HepG2 (cell line): ENCODE data around the gene ADD2. TPM values are rescaled to one million over a fixed set of nuclear protein-coding genes. Genes with fewer than 3 reads are reported as not detected.

Source experiments
- ATAC-seq: fragments of 200-7000 bp; cut with Tn5 transposase; 3 replicates; pipeline ENCODE4 v1.9.1; 2020; ENCODE audit warnings: mild to moderate bottlenecking, moderate library complexity
- BruUV-seq: library from RNA; stranded (reverse); fragments of 400-500 nt; replicated peaks from 2 replicates; lab custom pipeline; 2021; lab: Mats Ljungman, UMichigan
- CTCF ChIA-PET: fragments of 300-600 bp; formaldehyde crosslinking; extraction: SDS; loops from one replicate; lab custom pipeline; 2021; ENCODE audit warnings: low total read pairs, inconsistent platforms, low intra/inter-chr PET ratio; lab: Yijun Ruan, JAX
- POLR2A ChIA-PET: fragments of 350-600 bp; sonication (Branson Sonifier 250); formaldehyde crosslinking; loops from one replicate; lab custom pipeline; 2020; ENCODE audit warnings: antibody characterized with exemption, inconsistent platforms; lab: Yijun Ruan, JAX
- DNase-seq: peaks from one replicate; pipeline ENCODE4 v3.0.0-alpha.2; 2015; ENCODE audit warnings: low spot score
- FAIRE-seq: peaks from 3 replicates; lab custom pipeline; 2011; peaks lifted over from hg19 to GRCh38; lab: Jason Lieb, UNC
- H2AFZ ChIP-seq: one replicate; pipeline ENCODE4 v1.6.1; 2011; ENCODE audit warnings: low read length, inconsistent platforms
- H3K27ac ChIP-seq: fragments of 300-600 bp; 3 replicates; pipeline ENCODE4 v1.8.0; 2011; ENCODE audit warnings: mixed run types, mild to moderate bottlenecking, mixed read lengths, low read length, inconsistent platforms; ENCODE audit not compliant: insufficient read depth; ENCODE audit errors: extremely low read length
- H3K27me3 ChIP-seq, 2 experiments: fragments of 200-600 bp in 1 of 2; 2 replicates in 1 of 2; 3 replicates in 1 of 2; pipeline versions ENCODE4 v1.6.0 to v1.8.0; 2011; ENCODE audit warnings: low read length in 2 of 2, mild to moderate bottlenecking in 2 of 2, moderate library complexity in 2 of 2, inconsistent platforms in 1 of 2; ENCODE audit not compliant: insufficient read depth in 2 of 2, control insufficient read depth in 1 of 2
- H3K36me3 ChIP-seq, 2 experiments: fragments of 200-600 bp in 1 of 2; replicated peaks in 1 of 2; 2 replicates in 1 of 2; 3 replicates in 1 of 2; pipeline versions ENCODE4 v1.5.1 to v1.8.0; 2011; ENCODE audit warnings: low read length in 2 of 2, inconsistent platforms in 1 of 2; ENCODE audit not compliant: insufficient read depth in 2 of 2, control insufficient read depth in 1 of 2
- H3K4me1 ChIP-seq: 2 replicates; pipeline ENCODE4 v1.5.1; 2012; ENCODE audit warnings: low read length, inconsistent platforms; ENCODE audit not compliant: insufficient read depth
- H3K4me2 ChIP-seq: 2 replicates; pipeline ENCODE4 v1.6.0; 2011; ENCODE audit warnings: low read depth, low read length, inconsistent platforms
- H3K4me3 ChIP-seq, 3 experiments: fragments of 200-600 bp in 1 of 3; sonication (generic), shearing (Covaris generic) in 1 of 3; replicated peaks in 1 of 3; 2 replicates each; pipeline ENCODE4 v1.5.1; 2011 to 2016; ENCODE audit warnings: low read length in 3 of 3, inconsistent platforms in 2 of 3, low read depth in 2 of 3, mild to moderate bottlenecking in 2 of 3, control low read depth in 1 of 3, mixed read lengths in 1 of 3; ENCODE audit not compliant: insufficient read depth in 1 of 3
- H3K79me2 ChIP-seq: one replicate; pipeline ENCODE4 v1.6.1; 2011; ENCODE audit warnings: low read length, inconsistent platforms; ENCODE audit not compliant: insufficient read depth
- H3K9ac ChIP-seq: 2 replicates; pipeline ENCODE4 v1.6.0; 2011; ENCODE audit warnings: mild to moderate bottlenecking, low read depth, low read length, inconsistent platforms; ENCODE audit not compliant: insufficient read depth
- H3K9me3 ChIP-seq: 2 replicates; pipeline ENCODE4 v1.5.1; 2012; ENCODE audit warnings: mild to moderate bottlenecking, low read length
- H4K20me1 ChIP-seq: 2 replicates; pipeline ENCODE4 v1.6.0; 2011; ENCODE audit warnings: inconsistent platforms, mild to moderate bottlenecking, low read length, moderate library complexity; ENCODE audit not compliant: insufficient read depth
- ATF6 ChIP-seq: sonication (generic); formaldehyde crosslinking; conservative IDR thresholded peaks from 2 replicates; pipeline ENCODE4 v1.4.0; 2020; ENCODE audit warnings: missing genetic modification reagents
- CEBPB ChIP-seq: IDR thresholded peaks from 2 replicates; pipeline ENCODE4 v1.6.1; 2011; ENCODE audit warnings: low read depth, low read length, improper control_type of control experiment, borderline replicate concordance
- DNMT1 ChIP-seq: sonication (generic); formaldehyde crosslinking; IDR thresholded peaks from 2 replicates; pipeline ENCODE4 v1.5.1; 2020; ENCODE audit warnings: mild to moderate bottlenecking, missing genetic modification reagents
- FOXP4 ChIP-seq: sonication (generic); formaldehyde crosslinking; IDR thresholded peaks from 2 replicates; pipeline ENCODE4 v1.4.0; 2020; ENCODE audit warnings: missing genetic modification reagents
- MTF1 ChIP-seq: sonication (generic); formaldehyde crosslinking; IDR thresholded peaks from 2 replicates; pipeline ENCODE4 v1.5.0; 2020; ENCODE audit warnings: missing genetic modification reagents
- U2AF2 ChIP-seq: fragments of 200-400 bp; formaldehyde crosslinking; IDR thresholded peaks from 2 replicates; pipeline ENCODE4 v1.6.1; 2017; ENCODE audit warnings: low read depth, mild to moderate bottlenecking, low read length
- ZNF335 ChIP-seq: sonication (generic); formaldehyde crosslinking; IDR thresholded peaks from 2 replicates; pipeline ENCODE4 v1.4.0; 2020; ENCODE audit warnings: missing genetic modification reagents
- WGBS: methylation state at CpG from one replicate; pipeline ENCODE4 v1.1.6; 2017; ENCODE audit warnings: low lambda C conversion rate; 5-methylcytosine and 5-hydroxymethylcytosine counted together
- in situ Hi-C: cut with HindIII; loops from 2 replicates; pipeline ENCODE4 v1.10.0; 2017; ENCODE audit warnings: low pct_unique_long_range_greater_than_20kb; ENCODE audit not compliant: extremely low pct_ligation_motif_present
- intact Hi-C: fragments of 100-400 bp; cut with micrococcal nuclease; formaldehyde crosslinking; loops from one replicate; pipeline ENCODE4 v1.10.0; 2022; ENCODE audit not compliant: unreplicated experiment
- polyA plus RNA-seq, 8 experiments: library from polyadenylated mRNA; depleted of rRNA in 3 of 8; stranded (reverse) in 7 of 8; unstranded in 1 of 8; fragments of >200 nt; fragmentation: Illumina TruSeq in 4 of 8; extraction: Trizol in 4 of 8; gene quantifications; 2 replicates each; pipeline versions ENCODE4 v1.2.1 to v1.2.3, GENCODE V29; 2011 to 2016; ENCODE audit warnings: low read depth in 4 of 8, missing spikeins in 1 of 8, mixed read lengths in 1 of 8; ENCODE audit not compliant: insufficient read depth in 1 of 8
- total RNA-seq, 5 experiments: library from RNA; depleted of rRNA; stranded (reverse); fragments of >200 nt; fragmentation: Illumina TruSeq; extraction: Trizol; gene quantifications; 2 replicates each; pipeline ENCODE4 v1.2.3, GENCODE V29; 2016; ENCODE audit warnings: low read depth in 1 of 5

The ADD2 gene
- total and polyA plus RNA-seq, 2 of the 13 experiments (the other 11 are each of a cell fraction or from before 2014, with no cell fraction given) = 0.05 to 0.13 TPM

GRCh38 chr2:70730730-70731129 is 37.3 kb downstream of the ADD2 start:
- CTCF ChIA-PET = no interaction called here
- no peaks in the 10 kb centered on the region for H3K9me3 ChIP-seq
- H3K9ac ChIP-seq = no peak overlapping the region
- no peaks in the 10 kb centered on the region for H3K79me2 ChIP-seq
- in situ Hi-C loops (no loop called here), intact Hi-C loops (no loop called here)
- no peak overlapping the region for H2AFZ ChIP-seq
- H3K4me3 ChIP-seq = no peak overlapping the region
- WGBS = 2% methylated on average over 2 of the region's 2 CpGs
- H4K20me1 ChIP-seq = no peaks in the 10 kb centered on the region
- ATAC-seq = no peak
- no peaks in the 10 kb centered on the region for H3K36me3 ChIP-seq
- peak; percentile 18 for FAIRE-seq
- BruUV-seq = no TSS peak
- TF ChIP-seq MTF1 (CRISPR knock-in tag) (no peak), CEBPB (0 out of 2 replicates have a peak, but pooled peaks have one; percentile 8), FOXP4 (CRISPR knock-in tag) (no peak), ATF6 (no peak), DNMT1 (CRISPR knock-in tag) (no peak), ZNF335 (CRISPR knock-in tag) (no peak), U2AF2 (no peak)
- H3K4me2 ChIP-seq = no peak overlapping the region
- no peak overlapping the region for H3K27ac ChIP-seq
- H3K4me1 ChIP-seq = no peaks in the 10 kb centered on the region
- DNase-seq = no peak
- H3K27me3 ChIP-seq = peaks cover 2 to 49% of the 10 kb centered on the region in 2 experiments; a peak in 3 of 5 replicates
- POLR2A ChIA-PET = no interaction called here
